Measurements from ENCODE around the gene UNC119B.
A peak's percentile ranks its signal among the peaks of the same experiment; 100 is the strongest.

UNC119B gene

DNA sequence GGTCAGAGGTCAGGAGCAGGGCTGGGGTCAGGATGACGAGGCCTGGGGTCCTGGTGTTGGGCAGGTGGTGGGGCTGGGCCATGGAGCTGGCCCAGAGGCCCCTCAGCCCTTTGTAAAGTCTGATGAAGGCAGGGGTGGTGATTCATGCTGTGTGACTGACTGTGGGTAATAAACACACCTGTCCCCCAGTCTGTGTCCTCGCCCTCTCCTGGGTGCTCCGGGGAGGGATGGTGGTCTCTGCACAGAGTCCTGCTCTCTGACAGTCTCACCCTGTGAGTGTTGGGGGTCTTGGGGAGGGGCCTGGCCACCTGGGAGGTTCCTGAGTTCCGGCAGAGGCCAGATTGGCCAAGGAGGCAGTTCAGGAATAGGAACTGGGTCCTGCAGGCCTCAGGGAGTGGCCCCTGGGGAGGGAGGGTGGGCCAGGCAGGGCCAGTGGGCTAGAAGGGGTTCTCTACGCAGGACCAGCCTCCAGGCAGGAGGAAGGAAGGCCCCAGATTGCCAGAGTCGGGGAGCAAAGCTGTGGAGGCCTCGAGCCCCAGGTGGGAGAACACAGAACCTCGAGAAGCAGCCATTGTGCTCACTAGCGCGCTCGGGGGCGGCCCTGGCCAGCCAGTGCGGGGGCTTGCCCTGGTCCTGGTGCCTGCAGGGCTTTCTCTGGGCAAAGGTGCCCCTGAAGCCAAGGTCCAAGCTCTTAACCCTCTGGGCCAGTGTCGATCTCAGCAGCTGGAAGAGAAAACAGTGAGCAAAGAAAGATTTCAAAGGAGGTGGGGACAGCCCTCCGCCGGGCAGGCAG, 29.8 kb downstream of the UNC119B start:
- DNase-seq (ENCODE audit: low read depth) = no peak

DNA sequence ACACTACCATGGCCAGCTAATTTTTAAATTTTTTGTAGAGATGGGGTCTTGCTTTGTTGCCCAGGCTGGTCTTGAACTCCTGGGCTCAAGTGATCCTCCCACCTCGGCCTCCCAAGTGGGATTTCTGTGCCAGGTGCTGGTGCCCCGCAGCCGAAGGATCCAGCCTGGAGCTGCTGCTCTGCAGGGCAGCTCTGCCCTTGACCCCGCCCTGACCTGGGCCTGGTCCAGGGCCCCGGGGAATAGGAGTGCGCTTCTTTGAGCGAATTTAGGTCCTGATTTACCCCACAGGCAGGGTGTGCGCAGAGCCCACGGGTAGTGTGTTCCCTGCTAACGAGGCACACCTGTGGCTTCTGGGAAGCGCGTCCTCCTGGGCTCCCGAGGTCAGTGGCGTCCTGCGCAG, 30.6 kb downstream of the UNC119B start:
- DNase-seq (ENCODE audit: low read depth) = no peak

DNA sequence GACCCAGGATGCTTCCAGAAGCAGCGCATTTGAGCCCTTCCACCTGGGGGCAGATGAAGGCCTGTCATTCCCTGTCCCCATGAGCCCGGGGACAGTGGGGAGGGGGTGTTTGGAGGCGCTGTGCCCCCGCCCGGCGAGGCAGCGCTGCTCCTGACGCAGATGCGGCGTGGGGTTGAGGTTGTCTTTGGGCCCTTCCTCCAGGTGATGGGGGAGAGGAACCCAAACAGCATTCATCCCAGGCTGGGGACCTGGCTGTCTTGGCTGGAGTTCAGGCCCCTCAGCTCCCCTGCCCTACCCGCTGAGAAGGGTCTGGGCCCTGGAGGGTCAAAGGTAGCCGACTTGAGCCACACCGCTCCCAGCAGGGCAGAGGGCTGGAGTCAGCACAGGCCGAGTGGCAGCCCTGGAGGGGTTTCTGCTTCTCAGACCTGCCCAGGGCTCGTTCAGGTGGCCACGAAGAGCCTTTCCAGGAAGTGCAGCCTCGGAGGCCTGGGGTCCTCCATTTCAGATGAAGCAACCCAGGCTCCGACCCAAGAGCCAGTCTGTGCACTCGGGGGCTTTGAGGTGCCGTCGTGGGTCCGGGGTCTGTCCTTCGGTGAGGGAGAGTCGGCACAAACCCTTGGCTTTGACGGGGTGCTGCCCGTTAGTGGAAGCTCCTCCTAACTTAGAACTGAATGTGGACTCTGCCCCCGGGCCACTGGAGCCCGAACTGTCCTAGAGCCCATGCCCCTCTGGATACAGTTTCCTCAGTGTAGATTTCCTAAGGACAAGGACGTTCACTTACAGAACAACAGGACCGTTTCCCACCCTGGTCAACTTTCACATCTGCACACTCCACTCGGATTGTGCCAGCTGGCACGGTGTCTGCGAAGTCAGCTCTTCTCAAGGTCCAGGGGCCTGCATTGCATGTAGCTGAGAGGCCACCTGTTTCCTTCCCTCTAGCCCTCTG, 31.5 kb downstream of the UNC119B start:
- DNase-seq (ENCODE audit: low read depth) = no peak

DNA sequence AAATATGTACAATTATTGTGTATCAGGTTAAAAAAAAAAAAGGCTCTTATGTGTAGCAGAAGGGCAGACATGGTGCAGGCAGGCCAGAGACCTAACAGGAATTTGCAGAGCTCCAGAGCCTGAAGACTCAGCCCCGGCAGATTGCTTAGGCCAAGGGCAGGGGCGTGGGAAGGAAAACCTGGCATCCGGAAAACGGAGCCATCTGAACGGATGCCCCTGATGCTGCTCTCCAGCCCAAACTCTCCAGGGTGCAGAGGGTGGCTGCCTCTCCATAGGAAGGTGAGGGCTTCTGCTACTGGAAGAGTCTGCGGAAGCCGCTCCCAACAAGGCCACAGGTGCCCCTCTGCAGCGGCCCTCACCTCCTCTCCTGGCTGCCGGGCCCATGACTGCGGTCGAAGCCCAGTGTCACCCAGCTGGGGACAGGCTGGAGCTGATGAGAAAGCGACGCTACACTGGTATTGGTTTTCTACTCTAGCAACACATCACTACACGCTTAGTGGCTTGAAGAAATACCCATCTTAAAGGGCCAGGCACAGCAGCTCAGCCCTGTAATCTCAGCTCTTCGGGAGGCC, 34.8 kb downstream of the UNC119B start:
- no peak for DNase-seq (ENCODE audit: low read depth)

DNA sequence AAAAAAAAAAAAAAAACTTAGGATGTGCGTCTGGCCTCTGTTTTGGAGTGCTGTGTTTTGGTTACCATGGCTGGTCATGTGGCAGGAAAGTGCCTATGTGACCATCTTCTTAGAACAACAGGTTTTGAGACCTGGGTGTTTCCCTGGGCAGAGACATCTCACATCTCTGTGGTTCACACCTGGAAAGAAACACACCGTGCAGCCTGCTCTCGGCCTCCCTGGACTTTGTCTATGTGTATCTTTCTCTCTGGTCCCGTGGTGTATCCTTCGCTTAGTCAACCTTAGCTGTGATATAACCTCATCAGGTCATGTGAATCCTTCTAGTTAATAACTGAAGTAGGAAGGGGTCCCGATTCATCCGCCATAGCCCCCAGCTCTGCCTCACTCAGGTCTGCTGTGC, 38.0 kb downstream of the UNC119B start:
- no peak for DNase-seq (ENCODE audit: low read depth)

DNA sequence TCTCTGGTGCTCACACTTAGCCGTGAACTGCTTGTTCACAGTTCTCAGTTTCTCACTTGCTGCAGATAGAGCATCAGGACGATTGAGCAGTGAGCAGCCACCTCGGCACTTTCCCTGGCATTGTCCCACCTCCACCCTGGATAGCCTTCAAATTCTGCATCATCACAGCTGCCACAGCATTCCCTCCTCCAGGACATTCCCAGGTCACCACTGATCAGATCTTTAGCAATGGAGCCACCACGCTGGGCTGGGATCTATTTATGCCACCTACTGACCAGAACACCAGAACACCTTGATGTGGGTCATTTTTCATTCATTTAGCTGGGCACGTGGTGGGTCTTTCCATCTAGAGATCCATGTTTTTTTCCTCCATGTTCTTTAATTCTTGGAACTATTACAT, 39.0 kb downstream of the UNC119B start:
- DNase-seq (ENCODE audit: low read depth) = no peak

DNA sequence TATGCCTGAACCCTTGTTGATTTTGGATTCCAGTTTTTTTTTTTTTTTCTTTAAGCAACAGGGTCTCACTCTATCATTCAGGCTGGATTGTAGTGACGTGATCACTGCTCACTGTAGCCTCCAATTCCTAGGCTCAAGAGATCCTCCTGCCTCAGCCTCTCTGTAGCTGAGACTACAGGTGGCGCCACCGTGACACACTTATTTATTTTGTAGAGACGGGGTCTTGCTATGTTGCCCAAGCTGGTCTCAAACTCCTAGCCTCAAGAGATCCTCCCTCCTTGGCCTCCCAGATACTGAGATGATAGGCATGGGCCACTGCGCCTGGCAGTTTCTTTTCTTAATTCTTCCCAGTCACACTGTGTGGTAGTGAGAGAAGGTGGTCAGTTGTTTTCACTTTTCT, 40.5 kb downstream of the UNC119B start:
- no peak for DNase-seq (ENCODE audit: low read depth)

DNA sequence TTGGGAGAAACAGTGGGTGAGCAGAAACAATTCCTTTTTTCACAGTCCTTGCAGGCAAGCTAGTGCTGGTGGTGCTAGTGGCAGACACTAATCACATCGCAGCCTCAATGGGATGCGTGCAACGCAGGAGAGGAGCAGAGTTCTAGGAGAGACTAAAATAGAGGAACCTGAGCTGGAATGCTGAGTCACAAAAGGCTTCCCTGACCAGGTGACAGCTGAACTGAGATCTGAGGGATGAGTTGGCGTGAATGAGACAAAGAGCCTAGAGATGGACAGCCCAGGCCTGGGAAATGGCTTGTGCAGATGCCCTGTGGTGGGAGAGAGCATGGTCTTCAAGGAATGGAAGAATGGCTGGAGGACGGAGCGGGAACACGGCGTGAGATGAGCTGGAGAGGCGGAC, 41.1 kb downstream of the UNC119B start:
- no peak for DNase-seq (ENCODE audit: low read depth)

DNA sequence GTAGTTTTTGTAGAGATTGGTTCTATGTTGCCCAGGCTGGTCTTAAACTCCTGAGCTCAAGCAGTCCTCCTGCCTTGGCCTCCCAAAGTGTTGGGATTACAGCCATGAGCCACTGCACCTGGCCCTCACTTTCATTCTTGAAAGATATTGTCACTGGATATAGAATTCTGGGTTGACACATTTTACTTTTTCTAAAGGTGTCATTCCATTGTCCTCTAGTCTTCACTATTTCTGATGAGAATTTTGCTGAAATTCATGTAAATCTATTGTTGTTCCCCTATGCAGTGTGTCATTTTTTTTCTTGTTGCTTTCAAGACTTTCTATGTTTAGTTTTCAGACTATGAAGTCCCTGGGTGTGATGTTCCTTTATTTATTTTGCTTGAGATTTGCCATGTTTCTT, 44.5 kb downstream of the UNC119B start:
- no peak for DNase-seq (ENCODE audit: low read depth)

DNA sequence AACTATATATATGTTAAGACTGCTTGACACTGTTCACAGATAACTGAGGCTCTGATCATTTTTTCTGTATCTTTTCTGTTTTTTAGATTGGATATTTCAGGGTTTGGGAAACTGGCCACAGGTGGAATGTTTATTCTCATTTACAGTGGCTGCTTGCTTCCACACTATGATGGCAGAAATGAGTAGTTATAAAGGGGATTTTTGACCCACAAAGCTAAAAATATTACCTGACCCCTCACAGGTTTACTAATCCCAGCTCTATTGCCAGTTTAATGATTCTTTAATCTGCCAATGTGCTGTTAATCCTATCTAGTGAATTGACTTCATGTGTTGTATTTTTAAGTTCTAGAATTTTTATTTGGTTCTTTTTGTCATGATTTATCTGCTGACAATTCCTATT, 45.0 kb downstream of the UNC119B start:
- DNase-seq (ENCODE audit: low read depth) = no peak

DNA sequence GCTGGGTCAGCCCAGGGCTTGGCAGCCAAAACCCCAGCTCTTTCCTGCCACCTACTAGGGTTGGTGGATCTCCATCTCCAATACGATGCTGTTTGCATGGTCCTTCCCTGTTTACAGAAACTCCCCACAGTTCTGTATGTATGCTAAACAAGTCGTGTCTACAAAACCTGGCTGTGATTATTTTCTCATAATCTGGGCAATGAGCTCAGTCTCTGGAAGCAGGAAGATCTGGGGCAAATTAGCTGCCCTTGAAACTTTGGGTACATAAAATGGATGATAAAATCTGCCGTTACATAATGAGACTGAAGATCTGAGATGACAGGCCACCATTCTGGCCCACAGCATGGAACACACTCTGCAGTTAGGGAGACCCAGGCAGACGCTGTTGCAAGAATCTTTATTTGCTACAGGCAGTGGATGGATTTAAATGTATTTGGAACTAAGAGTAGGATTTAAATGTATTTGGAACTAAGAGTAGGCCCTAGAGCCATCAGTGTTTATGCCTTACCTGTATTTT, 47.0 kb downstream of the UNC119B start:
- no peak for DNase-seq (ENCODE audit: low read depth)

DNA sequence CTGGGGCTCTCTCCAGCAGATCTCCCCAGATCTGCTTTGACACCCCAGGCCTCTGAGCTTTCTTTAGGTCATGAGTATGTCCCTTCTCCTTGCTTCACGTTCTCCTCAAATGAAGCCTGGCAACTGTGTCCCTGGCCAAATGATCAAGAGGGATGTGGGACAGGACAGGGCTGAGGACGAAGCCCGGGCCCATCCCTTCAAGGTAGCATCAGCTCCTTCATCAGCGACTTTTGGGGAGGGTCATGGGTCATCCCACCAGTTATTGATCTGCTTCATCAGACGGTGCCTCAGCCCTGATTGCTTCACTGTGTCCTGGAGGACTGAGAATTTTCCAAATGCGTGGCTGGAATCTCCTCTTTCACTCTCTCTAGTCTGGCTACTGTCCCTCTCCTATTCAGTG, 47.7 kb downstream of the UNC119B start:
- no peak for DNase-seq (ENCODE audit: low read depth)

DNA sequence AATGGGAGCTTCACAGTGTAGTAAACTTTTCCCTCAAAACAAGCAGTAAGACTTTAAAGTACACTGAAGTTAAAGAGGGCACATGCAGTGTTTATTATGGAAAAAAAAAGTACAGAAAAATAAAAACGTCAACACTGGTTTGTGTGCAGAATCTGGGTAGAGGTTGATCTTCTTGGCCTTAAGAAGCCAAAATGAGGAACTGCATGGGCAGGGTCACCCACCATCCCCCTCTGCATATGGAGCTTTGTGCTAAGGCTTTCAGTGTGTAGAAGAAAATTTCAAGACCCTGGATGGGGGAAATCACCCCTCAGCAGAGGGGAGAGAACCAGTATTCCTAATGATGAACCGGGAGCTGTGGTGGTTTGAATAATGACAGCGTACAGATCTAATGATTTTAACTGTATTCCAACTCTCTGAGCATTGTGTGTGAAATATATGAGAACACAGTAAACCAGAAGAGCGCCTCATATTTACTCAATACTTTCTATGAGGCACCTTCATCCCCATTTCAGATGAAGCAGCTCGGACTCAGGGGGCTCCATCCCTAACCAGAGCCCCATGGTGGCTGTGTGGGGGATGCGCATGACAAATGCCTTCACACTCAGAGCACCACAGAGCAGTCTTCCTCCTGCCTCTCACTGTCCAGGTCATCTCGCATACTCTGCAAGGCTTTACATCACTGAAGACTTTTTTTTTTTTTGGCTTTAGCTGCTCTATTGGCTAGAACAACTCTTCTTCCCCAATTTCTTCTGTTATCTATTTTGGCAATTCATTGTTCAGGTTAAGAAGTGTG, 48.7 kb downstream of the UNC119B start:
- DNase-seq (ENCODE audit: low read depth) = no peak

DNA sequence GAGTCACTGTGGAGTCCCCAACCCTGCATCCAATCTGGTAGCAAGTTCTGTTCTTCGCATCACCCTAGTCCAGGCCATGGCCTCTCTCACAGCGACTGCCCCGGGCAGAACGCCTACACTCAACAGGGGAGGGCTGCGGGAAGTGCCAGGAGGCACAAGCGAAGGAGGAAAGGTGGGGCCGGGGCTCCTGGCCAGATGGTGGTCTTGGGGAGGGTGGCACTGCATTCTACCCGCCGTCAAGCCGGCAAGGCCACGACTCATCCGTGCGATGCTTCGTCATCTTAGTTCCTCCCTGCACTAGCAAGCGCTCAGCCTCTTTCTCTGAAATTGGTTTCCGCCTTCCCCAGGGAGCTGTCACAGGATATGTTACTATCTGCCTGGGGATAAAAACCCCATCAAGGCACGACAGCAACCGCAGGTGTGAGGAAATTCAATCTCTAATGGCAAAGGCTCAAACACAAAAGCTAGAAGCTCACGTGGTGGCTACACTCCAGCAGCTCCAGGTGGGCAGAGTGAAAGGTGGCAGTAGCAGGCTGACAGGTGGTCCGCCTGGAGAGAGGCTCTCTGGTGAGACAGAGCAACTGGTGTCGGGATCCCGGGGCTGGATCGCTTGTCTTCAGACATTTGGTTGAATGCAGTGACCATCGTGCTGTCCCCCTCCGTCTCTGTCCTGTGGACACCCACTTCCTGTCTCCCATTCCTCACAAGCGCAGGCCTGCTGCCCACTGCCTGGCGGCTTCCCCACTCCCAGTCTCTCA, 49.5 kb downstream of the UNC119B start:
- DNase-seq (ENCODE audit: low read depth) = no peak

DNA sequence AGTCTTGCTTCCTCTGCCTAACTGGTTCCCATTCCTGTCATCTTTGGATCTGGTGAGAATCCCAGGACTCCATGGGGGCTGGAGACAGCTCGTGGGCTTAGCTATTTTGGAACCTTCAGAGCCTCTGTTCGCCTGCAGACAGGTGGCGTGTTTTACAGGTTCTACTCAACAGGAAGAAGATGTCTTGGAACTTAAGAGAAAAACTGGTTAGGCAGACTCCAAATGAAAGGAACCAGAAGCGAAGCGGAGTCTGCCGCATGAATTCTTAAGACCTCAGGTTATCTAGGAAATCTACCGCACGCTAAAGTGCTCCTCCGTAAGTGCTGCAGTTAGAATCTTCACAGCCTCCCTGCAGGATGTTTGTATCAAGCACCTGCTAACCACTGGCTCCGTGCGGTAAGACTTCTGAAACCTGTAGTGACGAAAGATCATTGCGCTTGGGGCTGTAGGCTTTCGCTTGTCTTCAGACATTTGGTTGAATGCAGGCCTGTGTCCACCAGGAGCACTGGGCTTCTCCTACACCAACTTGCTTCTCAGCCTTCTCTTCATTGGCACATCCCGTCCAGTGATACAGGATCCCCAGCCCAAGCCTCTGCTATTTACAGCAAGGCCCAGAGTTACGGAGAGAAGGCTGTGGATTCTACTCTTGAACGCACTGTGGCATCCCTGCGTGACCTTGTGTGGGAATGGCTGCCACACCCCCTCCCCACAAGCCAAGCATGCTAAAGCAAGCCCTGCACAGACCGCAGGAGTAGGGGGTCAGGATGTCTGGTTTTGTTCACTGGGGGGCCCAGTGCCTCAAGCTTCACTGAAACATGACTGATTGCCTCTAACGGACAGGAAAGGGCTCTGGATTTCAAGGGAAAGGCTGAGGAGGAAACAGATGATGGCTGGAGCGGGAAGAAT, 50.3 kb downstream of the UNC119B start:
- no peak for DNase-seq (ENCODE audit: low read depth)

DNA sequence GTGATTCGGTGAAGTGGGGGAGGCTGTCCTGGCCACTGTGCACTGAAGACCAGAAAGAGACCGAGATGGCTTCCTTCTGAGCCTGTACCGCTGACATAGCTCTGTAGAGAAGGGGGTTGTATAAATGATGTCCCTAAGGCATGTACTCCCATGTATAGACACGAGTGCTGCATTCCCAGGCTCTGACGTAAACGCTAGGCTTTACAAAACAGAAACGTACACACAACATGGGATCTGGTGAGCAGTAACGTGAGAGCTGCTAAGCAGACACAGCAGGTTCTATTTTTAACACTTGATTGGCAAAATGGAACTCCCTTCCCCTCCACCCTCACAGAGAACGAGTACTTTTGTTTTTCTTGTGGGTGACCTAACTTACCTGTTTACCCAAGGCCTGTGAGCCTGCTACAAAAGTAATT, 51.3 kb downstream of the UNC119B start:
- peak; percentile 3 for DNase-seq (ENCODE audit: low read depth)

DNA sequence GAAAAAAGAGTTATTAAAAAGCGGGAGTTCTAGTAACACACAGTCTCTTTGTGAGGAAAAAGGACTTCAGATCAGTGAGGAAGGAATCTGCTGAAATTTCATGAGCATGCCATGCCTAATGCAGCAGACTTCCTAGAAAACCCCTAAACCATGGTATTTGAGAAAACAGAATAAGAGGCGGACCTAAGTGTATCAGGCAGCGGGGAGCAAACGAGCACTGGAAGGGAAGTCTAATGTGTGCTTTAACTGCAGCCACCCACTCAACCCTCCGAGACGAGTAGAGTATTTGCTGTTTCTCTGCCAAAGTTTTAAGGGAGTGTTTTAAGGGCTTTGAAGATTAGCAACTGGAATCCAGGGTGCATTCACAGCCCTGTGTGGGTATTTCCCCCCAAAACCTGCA, 51.8 kb downstream of the UNC119B start:
- no peak for DNase-seq (ENCODE audit: low read depth)

DNA sequence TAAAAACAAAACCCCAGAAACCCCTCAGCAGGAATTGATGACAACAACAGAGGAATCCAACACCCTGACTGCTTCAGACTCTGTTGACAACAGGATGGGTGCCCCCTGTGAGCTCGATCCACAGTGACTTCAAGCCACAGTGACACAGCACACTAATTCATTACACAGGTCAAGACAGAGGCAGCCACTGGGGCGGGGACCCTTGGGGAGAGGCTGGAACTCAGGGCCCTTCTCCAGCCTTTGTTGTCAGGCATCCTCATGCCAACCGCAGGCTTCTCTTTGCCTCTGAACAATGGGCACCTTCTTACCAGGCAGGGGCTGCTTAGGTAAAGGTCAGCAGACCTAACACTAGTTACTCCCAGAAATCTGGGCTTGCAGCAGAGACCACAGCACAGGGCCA, 53.0 kb downstream of the UNC119B start:
- no peak for DNase-seq (ENCODE audit: low read depth)

DNA sequence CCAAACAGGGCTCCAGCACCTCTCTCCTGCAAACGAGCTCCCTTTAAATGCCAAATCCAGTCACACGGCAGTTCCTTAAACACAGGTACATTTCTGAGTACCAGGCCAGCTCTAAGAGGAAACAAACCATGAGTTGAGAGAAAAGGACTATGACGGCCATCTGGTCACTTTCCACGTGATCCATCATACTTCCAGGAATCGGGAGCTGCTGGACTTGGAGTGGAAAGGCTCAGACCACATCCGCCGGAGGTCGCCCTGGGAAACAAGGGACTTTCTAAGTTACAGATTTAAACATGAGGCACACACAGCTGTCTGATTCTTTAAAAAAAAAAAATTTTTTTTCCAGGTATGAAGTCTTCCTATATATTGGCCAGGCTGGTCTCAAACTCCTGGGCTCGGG, 54.6 kb downstream of the UNC119B start:
- no peak for DNase-seq (ENCODE audit: low read depth)

DNA sequence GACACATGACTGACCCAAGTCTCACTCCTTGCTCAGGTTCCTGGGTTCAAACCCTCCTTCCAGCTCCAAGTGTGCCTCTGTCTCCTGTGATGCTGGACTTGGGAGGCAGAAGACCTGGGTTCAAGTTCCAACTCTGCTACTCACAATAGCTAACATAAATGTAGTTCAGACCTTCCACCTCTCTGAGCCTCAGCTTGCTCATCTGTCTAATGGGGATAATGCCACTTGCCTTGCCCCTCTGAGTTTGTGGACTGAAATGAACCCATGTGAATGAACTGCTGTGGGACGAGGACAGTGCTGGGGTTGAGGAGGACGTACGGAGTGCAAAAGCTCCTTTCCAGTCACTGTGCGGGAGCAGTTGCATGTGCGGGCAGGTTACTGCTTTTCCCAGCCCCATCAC, 56.3 kb downstream of the UNC119B start:
- no peak for DNase-seq (ENCODE audit: low read depth)
